Caco-2 (cell line): ENCODE results near the gene NTN4. TPM values are rescaled to one million over a fixed set of nuclear protein-coding genes. Genes with fewer than 3 reads are reported as not detected.

Source experiments
- BruUV-seq: library from RNA; stranded (reverse); fragments of 400-500 nt; replicated peaks from 2 replicates; lab custom pipeline; 2021; lab: Mats Ljungman, UMichigan
- CTCF ChIA-PET: fragments of 300-600 bp; sonication (Branson Sonifier 250); formaldehyde crosslinking; loops from one replicate; lab custom pipeline; 2022; ENCODE audit warnings: antibody characterized with exemption; lab: Charles Lee
- POLR2A ChIA-PET: fragments of 300-600 bp; sonication (Branson Sonifier 250); formaldehyde crosslinking; loops from one replicate; lab custom pipeline; 2022; ENCODE audit warnings: antibody characterized with exemption; lab: Charles Lee
- DNase-seq, 2 experiments: peaks; one replicate each; pipeline versions ENCODE4 v3.0.0 to v3.0.0-alpha.2; 2020 to 2022
- H3K27me3 ChIP-seq: replicated peaks from 2 replicates; pipeline ENCODE4 v1.6.0; 2011; ENCODE audit warnings: low read length; ENCODE audit not compliant: control insufficient read depth, insufficient read depth
- H3K36me3 ChIP-seq: 2 replicates; pipeline ENCODE4 v1.5.1; 2011; ENCODE audit warnings: low read length; ENCODE audit not compliant: control insufficient read depth, insufficient read depth
- H3K4me1 ChIP-seq: fragments of 250-450 bp; sonication (Bioruptor Pico); 2 replicates; pipeline ENCODE4 v1.5.1; 2020; ENCODE audit warnings: mild to moderate bottlenecking
- H3K4me3 ChIP-seq: 2 replicates; pipeline ENCODE4 v1.5.1; 2011; ENCODE audit warnings: low read depth, mild to moderate bottlenecking, control low read depth, low read length
- H3K9me3 ChIP-seq: fragments of 250-450 bp; sonication (Bioruptor Pico); 2 replicates; pipeline ENCODE4 v1.5.1; 2020; ENCODE audit warnings: mild to moderate bottlenecking, moderate library complexity
- H3K27ac Mint-ChIP-seq: one replicate; pipeline ENCODE4 v1.8.0; 2022; ENCODE audit warnings: mixed read lengths; ENCODE audit not compliant: unreplicated experiment
- H3K27me3 Mint-ChIP-seq: one replicate; pipeline ENCODE4 v1.8.0; 2022; ENCODE audit warnings: mixed read lengths; ENCODE audit not compliant: insufficient read depth, unreplicated experiment
- H3K36me3 Mint-ChIP-seq: one replicate; pipeline ENCODE4 v1.8.0; 2022; ENCODE audit warnings: mild to moderate bottlenecking, mixed read lengths; ENCODE audit not compliant: insufficient read depth, unreplicated experiment
- H3K4me1 Mint-ChIP-seq: one replicate; pipeline ENCODE4 v1.8.0; 2022; ENCODE audit warnings: low read depth, mixed read lengths; ENCODE audit not compliant: unreplicated experiment
- H3K4me3 Mint-ChIP-seq: one replicate; pipeline ENCODE4 v1.8.0; 2022; ENCODE audit warnings: mild to moderate bottlenecking, moderate library complexity, mixed read lengths; ENCODE audit not compliant: unreplicated experiment
- H3K9me3 Mint-ChIP-seq: one replicate; pipeline ENCODE4 v1.8.0; 2022; ENCODE audit warnings: mixed read lengths; ENCODE audit not compliant: unreplicated experiment
- intact Hi-C: fragments of 100-400 bp; cut with micrococcal nuclease; formaldehyde crosslinking; loops from one replicate; pipeline ENCODE4 v1.10.0; 2022; ENCODE audit not compliant: unreplicated experiment
- total RNA-seq: library from RNA; stranded (reverse); gene quantifications from 2 replicates; pipeline ENCODE4 v1.2.3, GENCODE V29; 2022
- TF ChIP-seq, protein P1 (sequence below), 2 experiments: fragments of 200-600 bp in 1 of 2; IDR thresholded peaks; 1 replicate in 1 of 2; 2 replicates in 1 of 2; pipeline versions ENCODE4 v1.5.1 to v1.8.0; 2011 to 2022; ENCODE audit warnings: antibody characterized with exemption in 1 of 2, control low read depth in 1 of 2, inconsistent platforms in 1 of 2, low read depth in 1 of 2, low read length in 1 of 2, mild to moderate bottlenecking in 1 of 2, moderate library complexity in 1 of 2; ENCODE audit not compliant: insufficient read depth in 1 of 2, severe bottlenecking in 1 of 2, unreplicated experiment in 1 of 2

Gene NTN4
- total RNA-seq, 1 experiment from 2014 or later: 54.1 TPM

DNA sequence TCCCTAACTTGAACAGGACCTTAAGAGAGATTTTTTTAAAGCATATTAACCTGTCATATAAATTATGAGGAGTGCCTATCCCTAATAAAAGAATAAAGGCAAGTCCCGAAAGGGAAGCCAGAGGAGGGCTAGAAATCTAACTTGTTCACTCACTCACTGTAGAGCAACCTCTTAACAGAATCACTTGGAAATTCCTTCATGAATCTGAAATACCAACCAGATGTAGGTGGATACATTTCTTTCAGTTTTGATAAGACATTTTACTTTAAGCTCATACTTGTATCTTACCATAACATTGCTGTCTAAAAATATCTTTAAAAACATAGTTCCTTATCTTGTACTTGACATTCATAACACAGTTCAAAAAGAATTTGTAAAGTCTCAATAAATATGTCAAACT lies 25.7 kb downstream of the NTN4 start:
- peaks cover 83% of the 10 kb centered on the region for H3K4me1 ChIP-seq
- TF ChIP-seq, protein P1, sequence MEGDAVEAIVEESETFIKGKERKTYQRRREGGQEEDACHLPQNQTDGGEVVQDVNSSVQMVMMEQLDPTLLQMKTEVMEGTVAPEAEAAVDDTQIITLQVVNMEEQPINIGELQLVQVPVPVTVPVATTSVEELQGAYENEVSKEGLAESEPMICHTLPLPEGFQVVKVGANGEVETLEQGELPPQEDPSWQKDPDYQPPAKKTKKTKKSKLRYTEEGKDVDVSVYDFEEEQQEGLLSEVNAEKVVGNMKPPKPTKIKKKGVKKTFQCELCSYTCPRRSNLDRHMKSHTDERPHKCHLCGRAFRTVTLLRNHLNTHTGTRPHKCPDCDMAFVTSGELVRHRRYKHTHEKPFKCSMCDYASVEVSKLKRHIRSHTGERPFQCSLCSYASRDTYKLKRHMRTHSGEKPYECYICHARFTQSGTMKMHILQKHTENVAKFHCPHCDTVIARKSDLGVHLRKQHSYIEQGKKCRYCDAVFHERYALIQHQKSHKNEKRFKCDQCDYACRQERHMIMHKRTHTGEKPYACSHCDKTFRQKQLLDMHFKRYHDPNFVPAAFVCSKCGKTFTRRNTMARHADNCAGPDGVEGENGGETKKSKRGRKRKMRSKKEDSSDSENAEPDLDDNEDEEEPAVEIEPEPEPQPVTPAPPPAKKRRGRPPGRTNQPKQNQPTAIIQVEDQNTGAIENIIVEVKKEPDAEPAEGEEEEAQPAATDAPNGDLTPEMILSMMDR (IDR thresholded peaks at IDR 0.05; ENCODE audit: insufficient read depth in 1 of 2, low read depth in 1 of 2, low read length in 1 of 2, severe bottlenecking in 1 of 2, unreplicated experiment in 1 of 2): no peak
- H3K4me1 Mint-ChIP-seq: peaks cover 58% of the 10 kb centered on the region
- H3K4me3 ChIP-seq: no peak overlapping the region
- no TSS peak for BruUV-seq
- DNase-seq: no peak
- intact Hi-C loops: no loop called here
- H3K27me3 Mint-ChIP-seq: no peaks in the 10 kb centered on the region
- ChIA-PET POLR2A (no interaction called here), CTCF (no interaction called here)
- H3K9me3 ChIP-seq: peaks cover 2% of the 10 kb centered on the region; the same call in 1 of the 2 replicates
- no peaks in the 10 kb centered on the region for H3K27me3 ChIP-seq
- peaks cover 10% of the 10 kb centered on the region for H3K9me3 Mint-ChIP-seq
- H3K27ac Mint-ChIP-seq: peak overlapping the region; percentile 71
- peaks cover 68% of the 10 kb centered on the region for H3K36me3 Mint-ChIP-seq
- peak overlapping the region; percentile 24 for H3K4me3 Mint-ChIP-seq
- H3K36me3 ChIP-seq: no peaks in the 10 kb centered on the region; the same call in 1 of the 2 replicates

DNA sequence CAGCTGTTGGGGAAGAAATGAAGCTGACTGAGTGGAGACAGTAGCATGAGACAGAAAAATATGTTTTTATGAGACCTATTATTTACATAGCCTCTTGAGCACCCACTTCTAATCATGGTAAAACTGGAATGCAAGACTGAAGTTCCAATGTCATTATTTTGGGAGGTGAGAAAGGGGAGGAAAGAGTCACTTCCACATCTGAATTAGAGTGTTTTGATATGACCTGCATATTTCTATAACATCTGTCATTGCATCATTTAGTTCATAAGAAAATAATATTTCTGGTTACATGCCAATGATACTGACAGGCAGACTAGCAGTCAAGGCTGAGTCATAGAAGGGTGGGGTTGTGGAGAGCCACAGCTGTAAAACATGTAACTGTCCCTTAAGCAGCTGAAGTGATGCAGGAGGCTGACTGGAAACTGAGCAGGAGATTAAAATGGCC lies 26.7 kb downstream of the NTN4 start:
- intact Hi-C loops: no loop called here
- ChIA-PET CTCF (no interaction called here), POLR2A (interaction anchor here (0.9 kb wide), 1 partner anchor 26 kb away, joined by 3 read pairs; no protein-coding TSS in a partner anchor)
- no peaks in the 10 kb centered on the region; the same call in 1 of the 2 replicates for H3K36me3 ChIP-seq
- H3K27me3 ChIP-seq: no peaks in the 10 kb centered on the region
- BruUV-seq: no TSS peak
- H3K27me3 Mint-ChIP-seq: no peaks in the 10 kb centered on the region
- TF ChIP-seq, protein P1 (IDR thresholded peaks at IDR 0.05; ENCODE audit: insufficient read depth in 1 of 2, low read depth in 1 of 2, low read length in 1 of 2, severe bottlenecking in 1 of 2, unreplicated experiment in 1 of 2): no peak
- H3K27ac Mint-ChIP-seq: peak overlapping the region; percentile 71
- H3K9me3 Mint-ChIP-seq: peaks cover 7% of the 10 kb centered on the region
- DNase-seq: peak; percentile 26 to 53
- H3K4me3 Mint-ChIP-seq: peak overlapping the region; percentile 18
- peaks cover 80% of the 10 kb centered on the region for H3K4me1 ChIP-seq
- peaks cover 2% of the 10 kb centered on the region; the same call in 1 of the 2 replicates for H3K9me3 ChIP-seq
- no peak overlapping the region for H3K4me3 ChIP-seq
- peaks cover 51% of the 10 kb centered on the region for H3K4me1 Mint-ChIP-seq
- H3K36me3 Mint-ChIP-seq: peaks cover 67% of the 10 kb centered on the region

DNA sequence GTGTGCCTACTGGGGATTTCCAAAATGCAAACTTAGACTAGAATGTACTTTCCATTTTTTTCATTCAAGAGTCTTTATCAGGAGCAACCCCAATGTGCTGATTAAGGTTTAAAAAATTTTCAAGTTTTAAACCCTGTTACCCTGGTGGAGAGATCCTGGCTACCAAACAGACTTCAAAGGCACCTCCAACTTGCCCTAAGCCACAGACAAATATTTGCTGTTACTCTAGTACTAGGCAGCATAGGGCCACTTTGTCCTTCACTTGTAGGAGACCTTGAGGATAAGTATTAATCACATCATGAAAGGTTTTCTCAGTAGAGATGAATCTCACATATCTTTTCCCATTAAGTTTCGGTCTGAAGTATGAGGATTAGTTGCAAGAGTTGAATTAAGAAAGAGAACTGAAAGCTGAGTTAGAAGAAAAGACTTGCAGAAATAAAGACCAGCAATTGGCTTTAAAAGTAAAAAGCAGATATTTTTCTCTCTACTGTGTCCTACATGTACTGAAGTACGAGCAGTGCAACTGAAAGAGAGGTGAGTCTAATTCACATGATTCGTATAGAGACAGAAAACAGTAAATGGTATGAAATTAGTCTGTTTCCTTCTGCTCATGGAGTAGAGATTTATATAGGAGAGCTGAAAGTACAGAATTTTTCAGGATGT lies 28.3 kb downstream of the NTN4 start:
- POLR2A ChIA-PET: no interaction called here
- Mint-ChIP-seq H3K27ac (peak overlapping the region; percentile 71), H3K4me1 (peaks cover 53% of the 10 kb centered on the region), H3K27me3 (no peaks in the 10 kb centered on the region), H3K4me3 (peak overlapping the region; percentile 48), H3K9me3 (no peaks in the 10 kb centered on the region), H3K36me3 (peaks cover 71% of the 10 kb centered on the region)
- peak; percentile 68 to 74 for DNase-seq
- no peak overlapping the region for H3K4me3 ChIP-seq
- H3K9me3 ChIP-seq: peaks cover 2% of the 10 kb centered on the region; the same call in 1 of the 2 replicates
- no TSS peak for BruUV-seq
- TF ChIP-seq, protein P1 (IDR thresholded peaks at IDR 0.05; ENCODE audit: insufficient read depth in 1 of 2, low read depth in 1 of 2, low read length in 1 of 2, severe bottlenecking in 1 of 2, unreplicated experiment in 1 of 2): no peak
- peaks cover 72% of the 10 kb centered on the region for H3K4me1 ChIP-seq
- intact Hi-C loops: loop anchor here (1.0 kb wide), 1 partner anchor 24 kb away; no protein-coding TSS in a partner anchor
- no peaks in the 10 kb centered on the region; the same call in 1 of the 2 replicates for H3K36me3 ChIP-seq
- no peaks in the 10 kb centered on the region for H3K27me3 ChIP-seq
- CTCF ChIA-PET: no interaction called here
